NT2/D1 (cell line): ENCODE results near the gene KRT35.

Experiments used
- SUZ12 ChIP-seq: IDR thresholded peaks from 2 replicates; pipeline ENCODE4 v1.6.1; 2011; ENCODE audit not compliant: insufficient read length, insufficient read depth; ENCODE audit errors: extremely low read depth
- YY1 ChIP-seq: IDR thresholded peaks from 2 replicates; pipeline ENCODE4 v1.6.1; 2011; ENCODE audit not compliant: insufficient read length, insufficient read depth

- TF ChIP-seq SUZ12 (no peak), YY1 (no peak)
Measured at GRCh38 chr17:41494524-41494923, 13.6 kb upstream of the KRT35 start.
